CD4-positive, alpha-beta T cell treated with Interleukin-12 subunit alpha and Interleukin-12 subunit beta, for 1 hour (primary cell): ENCODE results near the gene SFRP2.

Experiments used
- DNase-seq: peaks from one replicate; pipeline ENCODE4 v3.0.0-alpha.2; 2020

SFRP2 gene

DNA sequence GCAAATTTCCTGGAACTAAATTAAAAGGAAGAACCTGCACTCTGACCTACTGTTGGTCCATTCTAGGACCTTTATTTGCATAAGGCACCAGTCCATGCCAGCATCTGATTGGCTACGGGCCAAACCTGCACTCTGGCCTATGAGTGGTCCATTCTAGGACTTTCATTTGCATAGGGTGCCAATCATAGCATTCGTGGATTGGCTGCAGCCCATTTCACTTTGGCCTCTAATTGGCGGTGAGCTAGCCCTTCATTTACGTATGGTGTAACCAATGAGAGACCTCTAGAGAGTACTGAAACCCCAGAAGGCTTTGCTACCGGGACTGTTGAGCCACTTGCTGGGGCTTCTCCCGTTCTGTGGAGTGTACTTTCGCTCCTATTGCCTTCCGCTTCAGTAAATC is 23.0 kb downstream of the SFRP2 start:
- DNase-seq: no peak

GRCh38 chr4:153764601-153765368 is 24.1 kb downstream of the SFRP2 start:
- DNase-seq: no peak

GRCh38 chr4:153763404-153763803 is 25.5 kb downstream of the SFRP2 start:
- DNase-seq: no peak

DNA sequence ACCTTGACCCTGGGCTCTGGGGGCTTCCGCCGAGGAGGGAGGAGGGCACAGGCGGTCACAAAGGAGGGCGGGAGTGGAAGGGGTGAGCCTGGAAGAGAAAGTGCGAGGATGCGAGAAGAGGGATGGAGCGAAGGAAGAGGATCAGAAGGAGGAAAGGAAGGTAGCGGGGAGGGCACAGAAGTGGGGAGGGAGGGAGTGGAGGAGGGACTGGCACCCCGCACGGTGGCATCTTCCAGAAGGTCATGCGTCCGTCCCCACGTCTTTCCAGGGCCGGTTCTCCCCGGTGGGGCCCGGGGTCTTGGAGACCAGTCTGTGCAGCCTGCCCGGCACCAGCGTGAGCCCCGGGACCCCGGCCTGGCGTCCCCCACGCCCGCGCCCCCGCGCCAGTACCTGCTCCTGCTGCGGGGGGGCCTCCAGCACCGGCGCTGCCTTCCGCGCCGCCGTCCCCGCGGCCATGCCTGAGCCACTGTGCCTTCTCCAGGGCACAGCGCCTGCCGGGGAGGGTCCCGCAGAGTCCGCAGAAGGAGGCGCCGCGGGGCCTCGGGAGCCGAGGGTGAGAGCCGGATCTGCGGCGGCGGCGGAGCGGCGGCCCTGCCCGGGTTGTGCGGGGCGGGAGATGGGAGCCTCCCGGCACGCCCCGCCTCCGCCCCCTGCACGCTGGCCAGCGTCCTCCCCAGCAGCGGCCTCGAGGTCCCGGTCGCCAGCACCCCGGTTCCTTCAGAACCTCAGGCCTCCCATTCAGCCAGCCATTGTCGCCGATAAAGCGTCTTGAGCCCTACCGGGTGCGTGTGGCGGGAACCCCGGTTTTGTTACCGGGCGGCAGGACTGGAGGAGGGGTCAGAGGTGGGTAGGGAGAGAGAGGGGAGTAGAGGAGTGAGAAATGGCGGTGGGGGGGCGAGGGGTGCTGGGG is 29.2 kb downstream of the SFRP2 start, which contains the start of gene RNF175:
TSS of gene RNF175 (minus strand) at position 618 of the 910 bp plus-strand sequence. CDS start at position 456, 162 bp downstream.
- DNase-seq: no peak

DNA sequence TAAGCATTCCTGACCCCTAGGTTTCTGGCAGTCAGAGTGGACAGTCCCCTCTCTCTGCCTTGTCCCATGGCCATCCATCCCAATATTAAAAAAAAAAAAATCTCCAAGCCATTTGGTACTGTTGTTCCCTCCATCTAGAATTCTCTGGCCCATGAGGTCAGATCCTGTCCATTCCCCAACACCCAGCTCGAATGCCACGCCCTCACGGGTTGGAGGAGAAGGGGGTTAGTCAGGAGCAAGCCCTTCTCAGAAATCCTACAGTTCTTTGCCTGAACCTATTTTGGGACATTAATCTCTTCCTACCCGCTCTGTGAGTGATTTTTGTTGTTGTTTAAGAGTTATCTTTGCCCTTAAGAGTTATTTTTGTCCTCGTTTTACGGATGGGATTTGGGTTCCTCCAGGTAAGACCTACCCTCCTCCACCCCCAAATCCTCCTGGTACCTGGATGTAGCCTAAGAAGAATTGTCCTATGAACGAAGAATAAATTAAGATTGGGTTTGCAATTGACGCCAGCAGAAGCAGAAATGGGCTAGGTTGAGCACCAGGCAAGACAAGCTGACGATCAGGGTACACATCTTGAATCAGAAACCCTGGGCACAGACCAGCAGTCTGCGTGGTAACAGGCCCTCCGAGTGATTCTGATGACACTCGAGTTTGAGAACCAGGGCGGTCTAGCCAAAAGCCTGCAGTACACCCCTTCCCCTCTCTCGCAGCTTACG is 30.0 kb downstream of the SFRP2 start:
- no peak for DNase-seq

DNA sequence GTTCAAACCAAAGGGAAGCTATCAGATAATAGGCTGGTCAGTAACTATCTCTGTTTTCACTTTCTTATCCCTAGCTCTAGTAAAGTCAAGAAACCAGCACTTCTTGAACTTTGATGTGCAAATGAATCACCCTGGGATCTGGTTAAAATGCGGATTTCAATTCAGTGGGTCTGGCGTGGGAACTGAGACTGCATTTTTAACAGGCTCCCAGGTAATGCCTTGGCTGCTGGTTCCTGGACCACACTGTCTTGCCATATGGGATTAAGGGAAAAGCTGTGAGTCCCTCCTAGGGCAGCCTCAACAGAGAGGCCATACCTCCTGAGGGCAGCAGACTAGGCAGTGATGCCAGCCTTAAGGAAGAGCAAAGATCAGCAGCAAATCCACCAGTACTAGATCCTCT is 30.7 kb downstream of the SFRP2 start:
- DNase-seq: no peak

- DNase-seq: no peak
Observed at GRCh38 chr4:153757407-153757806, 31.5 kb downstream of the SFRP2 start.

GRCh38 chr4:153755186-153755585 is 33.7 kb downstream of the SFRP2 start:
- DNase-seq: no peak

- DNase-seq: peak; percentile 62
Observed at GRCh38 chr4:153750197-153750817, 38.6 kb downstream of the SFRP2 start.

DNA sequence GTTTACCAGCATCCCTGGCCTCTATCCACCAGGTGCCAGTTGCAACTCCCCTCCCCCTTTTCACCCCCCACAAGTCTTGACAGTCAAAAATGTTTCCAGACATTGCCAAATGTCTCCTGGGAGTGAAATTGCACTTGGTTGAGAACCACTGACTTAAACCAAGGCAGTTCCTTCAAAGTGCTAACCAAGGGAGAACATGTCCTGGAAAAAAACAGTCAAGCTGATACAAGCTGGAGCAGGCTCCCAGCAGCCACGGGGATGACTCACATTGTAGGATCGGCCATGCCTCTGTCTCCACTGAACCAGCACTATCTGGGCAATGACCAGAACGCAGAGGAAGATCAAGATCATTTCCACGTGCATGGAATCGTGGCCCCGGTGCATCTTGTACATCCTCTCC is 40.5 kb downstream of the SFRP2 start:
- DNase-seq: no peak

DNA sequence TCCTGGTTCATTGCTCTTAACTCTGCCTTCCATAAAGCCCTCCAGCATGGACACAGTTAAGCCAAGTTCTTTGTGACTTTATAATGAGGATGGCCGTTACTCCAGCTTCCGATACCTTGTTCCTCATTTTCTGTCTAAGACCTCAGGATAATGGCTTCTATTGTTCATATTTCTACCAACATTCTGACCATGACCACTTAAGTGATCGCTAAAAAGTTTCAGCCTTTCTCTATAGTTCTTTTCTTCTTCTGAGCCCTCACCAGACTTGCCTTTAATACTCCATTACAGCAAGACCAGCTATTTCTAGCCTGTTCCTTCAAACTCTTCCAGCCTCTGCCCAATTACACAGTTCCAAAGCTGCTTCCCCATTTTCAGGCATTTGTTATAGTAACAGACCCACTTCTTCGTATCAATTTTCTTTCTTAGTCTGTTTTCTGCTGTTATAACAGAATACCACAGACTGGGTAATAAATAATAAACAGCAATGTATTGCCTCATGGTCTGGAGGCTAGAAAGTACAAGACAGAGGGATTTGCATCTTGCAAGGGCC is 41.4 kb downstream of the SFRP2 start:
- DNase-seq: no peak

- no peak for DNase-seq
Observed at GRCh38 chr4:153745651-153746050, 43.2 kb downstream of the SFRP2 start.

DNA sequence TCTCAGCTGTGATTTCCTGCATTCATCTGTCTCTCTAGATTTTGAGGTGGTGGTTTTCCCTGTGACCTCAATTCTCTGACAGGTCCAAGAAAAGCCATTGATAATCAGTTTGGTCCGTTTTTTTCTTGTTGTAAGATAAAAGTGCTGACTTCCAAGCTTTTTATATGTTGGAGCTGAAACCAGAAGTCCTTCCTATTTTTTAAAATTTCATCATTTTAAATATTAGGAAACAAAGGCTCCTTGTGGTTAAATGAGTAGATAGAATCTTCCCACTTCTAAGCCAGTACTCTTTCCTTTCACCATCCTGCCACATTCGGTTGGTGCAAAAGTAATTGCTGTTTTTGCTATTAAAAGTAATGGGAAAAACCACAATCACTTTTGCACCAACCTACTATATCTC is 47.3 kb downstream of the SFRP2 start:
- no peak for DNase-seq

DNA sequence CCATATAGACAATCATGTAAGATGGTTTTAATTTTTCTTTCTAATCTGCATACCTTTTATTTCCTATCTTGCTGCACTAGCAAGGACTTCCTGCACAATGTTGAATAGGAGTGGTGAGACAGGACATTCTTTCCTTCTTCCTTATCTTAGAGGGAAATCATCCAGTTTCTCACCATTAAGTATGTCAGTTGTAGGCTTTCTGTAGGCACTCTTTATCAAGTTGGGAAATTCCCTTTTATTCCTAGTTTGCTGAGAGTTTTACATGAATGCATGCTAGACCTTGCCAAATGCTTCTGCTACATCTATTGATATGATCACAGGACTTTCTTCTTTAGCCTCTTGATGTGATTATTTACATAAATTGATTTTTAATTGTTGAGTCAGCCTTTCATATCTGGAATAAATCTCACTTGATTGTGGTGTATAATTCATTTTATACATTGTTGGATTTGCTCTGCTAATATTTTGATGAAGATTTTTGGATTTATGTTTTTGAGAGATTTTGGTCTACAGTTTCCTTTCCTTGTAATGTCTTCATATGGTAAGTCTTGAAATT is 52.9 kb downstream of the SFRP2 start:
- no peak for DNase-seq

DNA sequence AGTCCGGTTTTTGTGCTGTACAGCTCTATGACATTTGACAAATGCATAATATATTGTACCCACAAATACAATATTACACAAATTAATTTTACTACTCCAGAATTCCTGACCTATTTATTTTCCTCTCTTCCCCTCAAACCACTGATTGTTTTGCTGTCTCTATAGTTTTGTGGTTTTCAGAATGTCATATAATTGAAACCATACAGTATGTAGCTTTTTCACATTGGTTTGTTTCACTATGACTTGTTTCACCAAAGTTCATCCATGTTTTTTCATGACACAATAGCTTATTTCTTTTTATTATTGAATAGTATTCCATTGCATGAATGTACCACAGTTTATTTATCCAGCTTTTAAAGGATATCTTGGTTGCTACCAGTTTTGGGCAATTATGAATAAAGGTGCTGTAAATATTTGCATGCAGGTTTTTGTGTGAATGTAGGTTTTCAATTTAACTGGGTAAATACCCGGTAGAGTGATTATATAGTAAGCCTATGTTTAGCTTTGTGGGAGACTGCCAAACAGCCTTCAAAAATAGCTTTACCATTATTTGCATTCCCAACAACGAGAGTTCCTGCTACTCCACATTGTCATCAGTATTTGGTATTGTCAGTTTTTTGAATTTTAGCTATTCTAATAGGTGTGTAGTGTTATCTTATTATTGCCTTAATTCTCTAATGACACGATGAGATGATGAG is 55.0 kb downstream of the SFRP2 start:
- no peak for DNase-seq

DNA sequence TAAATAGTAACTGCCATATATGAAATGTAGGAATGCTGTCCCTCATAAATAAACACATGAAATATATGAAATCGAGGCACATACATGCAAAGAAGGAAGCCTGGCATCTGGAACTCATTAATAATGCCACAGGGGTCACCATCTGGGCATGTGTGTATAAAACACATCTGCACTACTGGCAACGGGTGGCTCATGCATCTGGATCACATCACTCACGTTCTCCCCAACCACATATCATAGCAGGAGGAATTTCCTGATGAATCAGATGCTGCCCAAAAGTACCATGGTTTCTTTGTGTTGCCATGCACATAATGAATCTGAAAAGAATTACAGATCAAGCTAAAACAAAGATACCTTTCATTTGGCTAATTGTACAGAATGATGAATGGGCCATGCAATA is 57.6 kb downstream of the SFRP2 start:
- DNase-seq: no peak
